ENCODE data around the gene UBE2O. TPM values are rescaled to one million over a fixed set of nuclear protein-coding genes. Genes with fewer than 3 reads are reported as not detected.

Gene UBE2O
- total RNA-seq, 2 experiments from 2014 or later = 37.7 to 38.4 TPM

- no peaks in the 10 kb centered on the region for H3K27me3 Mint-ChIP-seq
- H3K9me3 Mint-ChIP-seq = no peaks in the 10 kb centered on the region
- no peak for DNase-seq
These were observed 46.8 kb downstream of the UBE2O start for GRCh38 chr17:76405967-76406647.

GRCh38 chr17:76405607-76405966 is 47.4 kb downstream of the UBE2O start:
- H3K4me3 Mint-ChIP-seq = no peak overlapping the region
- H3K27me3 Mint-ChIP-seq = no peaks in the 10 kb centered on the region
- peaks cover 1% of the 10 kb centered on the region for H3K36me3 Mint-ChIP-seq
- no peak for DNase-seq
- H3K4me1 Mint-ChIP-seq = peaks cover 4% of the 10 kb centered on the region
- no peak overlapping the region for H3K27ac Mint-ChIP-seq
- H3K9me3 Mint-ChIP-seq = no peaks in the 10 kb centered on the region

More at GRCh38 chr17:76405967-76406647, 46.8 kb downstream of the UBE2O start:
- no peak overlapping the region for H3K4me3 Mint-ChIP-seq
- H3K4me1 Mint-ChIP-seq = peaks cover 4% of the 10 kb centered on the region
- H3K36me3 Mint-ChIP-seq = peaks cover 1% of the 10 kb centered on the region
- H3K27ac Mint-ChIP-seq = no peak overlapping the region

- H3K36me3 Mint-ChIP-seq = peaks cover 1% of the 10 kb centered on the region
- H3K27me3 Mint-ChIP-seq = no peaks in the 10 kb centered on the region
- no peaks in the 10 kb centered on the region for H3K9me3 Mint-ChIP-seq
- H3K4me3 Mint-ChIP-seq = no peak overlapping the region
- H3K4me1 Mint-ChIP-seq = peaks cover 4% of the 10 kb centered on the region
- DNase-seq = no peak
- no peak overlapping the region for H3K27ac Mint-ChIP-seq
These were observed 47.9 kb downstream of the UBE2O start for GRCh38 chr17:76404976-76405563.

GRCh38 chr17:76404256-76404655 is 48.7 kb downstream of the UBE2O start:
- H3K27ac Mint-ChIP-seq = no peak overlapping the region
- no peak overlapping the region for H3K4me3 Mint-ChIP-seq
- no peaks in the 10 kb centered on the region for H3K27me3 Mint-ChIP-seq
- peaks cover 2% of the 10 kb centered on the region for H3K36me3 Mint-ChIP-seq
- H3K4me1 Mint-ChIP-seq = peaks cover 4% of the 10 kb centered on the region
- no peaks in the 10 kb centered on the region for H3K9me3 Mint-ChIP-seq
- no peak for DNase-seq

- Mint-ChIP-seq H3K27me3 (no peaks in the 10 kb centered on the region), H3K4me3 (no peak overlapping the region), H3K36me3 (peaks cover 2% of the 10 kb centered on the region), H3K27ac (no peak overlapping the region), H3K9me3 (no peaks in the 10 kb centered on the region), H3K4me1 (no peaks in the 10 kb centered on the region)
- no peak for DNase-seq
These were observed 50.2 kb downstream of the UBE2O start for GRCh38 chr17:76402711-76403110.

GRCh38 chr17:76399175-76400172 is 53.5 kb downstream of the UBE2O start:
- H3K4me3 Mint-ChIP-seq = no peak overlapping the region
- H3K4me1 Mint-ChIP-seq = no peaks in the 10 kb centered on the region
- H3K27me3 Mint-ChIP-seq = no peaks in the 10 kb centered on the region
- H3K9me3 Mint-ChIP-seq = no peaks in the 10 kb centered on the region
- peaks cover 7% of the 10 kb centered on the region for H3K36me3 Mint-ChIP-seq
- H3K27ac Mint-ChIP-seq = no peak overlapping the region
- DNase-seq = no peak

GRCh38 chr17:76398523-76399174 is 54.3 kb downstream of the UBE2O start:
- Mint-ChIP-seq H3K27me3 (no peaks in the 10 kb centered on the region), H3K4me3 (no peak overlapping the region), H3K4me1 (no peaks in the 10 kb centered on the region), H3K9me3 (no peaks in the 10 kb centered on the region), H3K27ac (no peak overlapping the region), H3K36me3 (peaks cover 5% of the 10 kb centered on the region)
- DNase-seq = no peak

- Mint-ChIP-seq H3K4me1 (no peaks in the 10 kb centered on the region), H3K27me3 (no peaks in the 10 kb centered on the region), H3K27ac (no peak overlapping the region), H3K36me3 (peaks cover 5% of the 10 kb centered on the region), H3K4me3 (no peak overlapping the region), H3K9me3 (no peaks in the 10 kb centered on the region)
- DNase-seq = peak; percentile 76
These were observed 55.0 kb downstream of the UBE2O start for GRCh38 chr17:76397687-76398522.

GRCh38 chr17:76397184-76397583 is 55.8 kb downstream of the UBE2O start:
- H3K9me3 Mint-ChIP-seq = no peaks in the 10 kb centered on the region
- no peak for DNase-seq
- H3K4me3 Mint-ChIP-seq = no peak overlapping the region
- no peaks in the 10 kb centered on the region for H3K27me3 Mint-ChIP-seq
- H3K27ac Mint-ChIP-seq = peak overlapping the region; percentile 39
- peaks cover 5% of the 10 kb centered on the region for H3K36me3 Mint-ChIP-seq
- H3K4me1 Mint-ChIP-seq = no peaks in the 10 kb centered on the region

GRCh38 chr17:76395980-76396379 is 57.0 kb downstream of the UBE2O start:
- Mint-ChIP-seq H3K27me3 (no peaks in the 10 kb centered on the region), H3K4me3 (no peak overlapping the region), H3K4me1 (no peaks in the 10 kb centered on the region), H3K9me3 (no peaks in the 10 kb centered on the region), H3K36me3 (peaks cover 8% of the 10 kb centered on the region), H3K27ac (no peak overlapping the region)
- no peak for DNase-seq

GRCh38 chr17:76394166-76394565 is 58.8 kb downstream of the UBE2O start:
- H3K4me1 Mint-ChIP-seq = no peaks in the 10 kb centered on the region
- no peak for DNase-seq
- no peak overlapping the region for H3K27ac Mint-ChIP-seq
- H3K27me3 Mint-ChIP-seq = no peaks in the 10 kb centered on the region
- peaks cover 7% of the 10 kb centered on the region for H3K36me3 Mint-ChIP-seq
- H3K9me3 Mint-ChIP-seq = no peaks in the 10 kb centered on the region
- no peak overlapping the region for H3K4me3 Mint-ChIP-seq

- H3K27ac Mint-ChIP-seq = no peak overlapping the region
- DNase-seq = no peak
- peaks cover 5% of the 10 kb centered on the region for H3K36me3 Mint-ChIP-seq
- no peak overlapping the region for H3K4me3 Mint-ChIP-seq
- H3K4me1 Mint-ChIP-seq = peaks cover 2% of the 10 kb centered on the region
- H3K9me3 Mint-ChIP-seq = no peaks in the 10 kb centered on the region
- H3K27me3 Mint-ChIP-seq = no peaks in the 10 kb centered on the region
These were observed 61.7 kb downstream of the UBE2O start for GRCh38 chr17:76391200-76391715.

- H3K36me3 Mint-ChIP-seq = peaks cover 5% of the 10 kb centered on the region
- no peaks in the 10 kb centered on the region for H3K27me3 Mint-ChIP-seq
- no peak for DNase-seq
- peaks cover 2% of the 10 kb centered on the region for H3K4me1 Mint-ChIP-seq
- H3K4me3 Mint-ChIP-seq = no peak overlapping the region
- no peak overlapping the region for H3K27ac Mint-ChIP-seq
- H3K9me3 Mint-ChIP-seq = no peaks in the 10 kb centered on the region
These were observed 62.9 kb downstream of the UBE2O start for GRCh38 chr17:76390003-76390421.

Data from activated naive CD8-positive, alpha-beta T cell treated with anti-CD3 and anti-CD28 coated beads for 36 hours (primary cell).